ENCODE results near the gene CDON.
A peak's percentile ranks its signal among the peaks of the same experiment; 100 is the strongest.

GRCh38 chr11:125923012-125923579, 139.6 kb downstream of the CDON start:
- TF ChIP-seq CTCF (IDR thresholded peaks at IDR 0.05; ENCODE audit: extremely low read depth in 1 of 2, insufficient read depth in 1 of 2, low read depth in 1 of 2, low read length in 2 of 2) (peak; percentile 73 to 74), JUN (IDR thresholded peaks at IDR 0.05; ENCODE audit: borderline replicate concordance, insufficient read depth, insufficient read length, low read depth) (no peak), POLR2AphosphoS5 (IDR thresholded peaks at IDR 0.05; ENCODE audit: insufficient read depth, low read depth, low read length) (no peak)
